Mesendoderm (in vitro differentiated cells): ENCODE data around the gene ALDH1L2.

Experiments used
- DNase-seq: peaks from one replicate; pipeline ENCODE4 v3.0.0; 2013
- H2AK5ac ChIP-seq: 2 replicates; pipeline ENCODE4 v1.6.1; 2013; ENCODE audit warnings: low read length, inconsistent platforms
- H2BK120ac ChIP-seq: 2 replicates; pipeline ENCODE4 v1.6.1; 2013; ENCODE audit warnings: low read depth, mild to moderate bottlenecking, low read length, moderate library complexity, mixed read lengths
- H2BK15ac ChIP-seq: replicated peaks from 2 replicates; pipeline ENCODE4 v1.6.1; 2013; ENCODE audit warnings: low read depth, mild to moderate bottlenecking, moderate library complexity
- H2BK5ac ChIP-seq: 2 replicates; pipeline ENCODE4 v1.6.1; 2013; ENCODE audit warnings: low read length, inconsistent platforms
- H3K18ac ChIP-seq: 2 replicates; pipeline ENCODE4 v1.6.1; 2013; ENCODE audit warnings: mild to moderate bottlenecking, low read length, mixed read lengths
- H3K23ac ChIP-seq: one replicate; pipeline ENCODE4 v1.6.1; 2013; ENCODE audit warnings: low read length
- H3K27ac ChIP-seq: 2 replicates; pipeline ENCODE4 v1.5.1; 2013; ENCODE audit warnings: low read depth, mild to moderate bottlenecking, inconsistent platforms, low read length, moderate library complexity
- H3K27me3 ChIP-seq: 2 replicates; pipeline ENCODE4 v1.6.1; 2013; ENCODE audit warnings: low read length, control low read depth, mild to moderate bottlenecking, inconsistent platforms; ENCODE audit not compliant: insufficient read depth, poor library complexity
- H3K36me3 ChIP-seq: 2 replicates; pipeline ENCODE4 v1.6.1; 2013; ENCODE audit warnings: low read length, inconsistent platforms; ENCODE audit not compliant: control insufficient read depth, insufficient read depth
- H3K4ac ChIP-seq: one replicate; pipeline ENCODE4 v1.6.1; 2013; ENCODE audit warnings: low read depth, mild to moderate bottlenecking, low read length, moderate library complexity
- H3K4me1 ChIP-seq: 2 replicates; pipeline ENCODE4 v1.6.1; 2013; ENCODE audit warnings: low read depth, low read length, inconsistent platforms; ENCODE audit not compliant: control insufficient read depth
- H3K4me2 ChIP-seq: 2 replicates; pipeline ENCODE4 v1.6.1; 2013; ENCODE audit warnings: low read length
- H3K4me3 ChIP-seq: 2 replicates; pipeline ENCODE4 v1.5.1; 2013; ENCODE audit warnings: mild to moderate bottlenecking, low read length
- H3K56ac ChIP-seq: one replicate; pipeline ENCODE4 v1.6.1; 2013; ENCODE audit warnings: low read length
- H3K79me1 ChIP-seq: 2 replicates; pipeline ENCODE4 v1.6.1; 2013; ENCODE audit warnings: low read length, inconsistent platforms
- H3K79me2 ChIP-seq: 2 replicates; pipeline ENCODE4 v1.6.1; 2013; ENCODE audit warnings: mild to moderate bottlenecking, low read length; ENCODE audit not compliant: control insufficient read depth, insufficient read depth
- H3K9ac ChIP-seq: 2 replicates; pipeline ENCODE4 v1.6.1; 2013; ENCODE audit warnings: low read length, inconsistent platforms
- H4K5ac ChIP-seq: one replicate; pipeline ENCODE4 v1.6.1; 2013; ENCODE audit warnings: low read length
- H4K8ac ChIP-seq: one replicate; pipeline ENCODE4 v1.6.1; 2013; ENCODE audit warnings: low read depth, mild to moderate bottlenecking, control low read depth, low read length, moderate library complexity
- WGBS: extraction: QIAGEN DNeasy Blood & Tissue Kit; methylation state at CpG from one replicate; pipeline ENCODE4 v1.1.7; 2013; ENCODE audit warnings: low lambda C conversion rate, missing lambda C conversion rate; ENCODE audit not compliant: insufficient coverage; ENCODE audit errors: extremely low coverage; 5-methylcytosine and 5-hydroxymethylcytosine counted together

The ALDH1L2 gene

GRCh38 chr12:105109465-105110212 lies 25.4 kb upstream of the ALDH1L2 start:
- Histone ChIP-seq H3K79me2 (peaks cover 23% of the 10 kb centered on the region), H3K36me3 (no peaks in the 10 kb centered on the region), H3K23ac (no peak overlapping the region), H3K4me1 (peaks cover 3% of the 10 kb centered on the region), H3K27ac (no peak overlapping the region), H3K18ac (no peak overlapping the region), H3K56ac (no peak overlapping the region), H2BK15ac (no peak overlapping the region), H3K4me2 (peak overlapping the region; percentile 8), H2BK120ac (no peak overlapping the region), H3K9ac (peak overlapping the region; percentile 18), H4K5ac (no peak overlapping the region), H3K4ac (no peak overlapping the region), H2BK5ac (no peak overlapping the region), H3K4me3 (no peak overlapping the region), H3K27me3 (no peaks in the 10 kb centered on the region), H4K8ac (no peak overlapping the region), H2AK5ac (no peak overlapping the region), H3K79me1 (peaks cover 4% of the 10 kb centered on the region)
- WGBS, result no CpG with 5 or more reads among the region's 13 CpGs
- no peak for DNase-seq

DNA sequence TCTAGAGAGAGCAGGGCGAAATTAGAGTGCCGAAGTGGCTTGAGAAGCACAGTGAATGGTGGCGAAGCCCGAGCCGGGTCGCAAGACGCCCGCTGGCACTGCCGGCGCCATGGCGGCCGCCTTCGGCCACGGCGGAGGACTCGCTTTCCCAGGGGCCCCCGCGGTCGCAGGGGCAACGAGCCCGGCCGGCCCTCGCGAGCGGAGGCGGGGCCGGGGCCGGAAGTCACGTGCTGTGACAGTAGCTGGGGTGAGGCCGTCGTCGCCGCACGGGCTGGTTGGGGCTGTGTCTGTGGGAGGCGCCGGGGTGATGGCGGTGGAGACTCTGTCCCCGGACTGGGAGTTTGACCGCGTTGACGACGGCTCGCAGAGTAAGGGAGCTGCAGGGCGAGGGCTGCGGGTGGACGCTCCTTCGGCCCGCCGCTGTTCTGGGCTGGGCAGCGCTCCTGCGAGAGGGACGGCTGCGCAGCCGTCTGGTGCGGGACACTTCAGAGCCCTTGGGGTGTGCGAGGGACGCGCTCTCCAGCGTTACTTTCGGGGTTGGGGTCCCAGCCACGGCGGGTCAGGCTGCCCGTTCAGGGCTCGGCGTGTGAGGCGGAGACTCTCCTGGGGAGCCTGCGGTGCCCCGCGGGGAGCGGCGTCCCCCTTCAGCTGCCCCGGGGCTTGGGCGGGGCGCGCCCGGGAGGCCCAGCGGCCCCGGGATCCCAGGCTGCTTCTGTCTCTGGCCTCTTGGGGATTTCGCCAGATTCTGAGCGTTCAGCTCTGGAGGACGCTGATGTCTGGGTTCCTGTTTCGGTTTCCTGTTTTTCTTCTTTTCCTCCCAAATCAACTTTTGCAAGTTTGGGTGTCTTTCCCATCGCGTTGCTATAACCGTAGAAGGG lies 23.5 kb upstream of the ALDH1L2 start, which contains the start of gene WASHC4:
TSS of gene WASHC4 (plus strand) at position 238 of the 878 bp plus-strand sequence. CDS start at position 308, 70 bp downstream.
- peak within 1 kb of the TSS; percentile 63 for H3K4ac ChIP-seq
- H3K4me1 ChIP-seq, result peaks cover 3% of the 10 kb centered on the region
- no peaks in the 10 kb centered on the region for H3K27me3 ChIP-seq
- peak within 1 kb of the TSS; percentile 83 for H3K4me2 ChIP-seq
- peak within 1 kb of the TSS; percentile 45 for H3K27ac ChIP-seq
- no peak within 1 kb of the TSS for H4K5ac ChIP-seq
- H3K4me3 ChIP-seq, result peak within 1 kb of the TSS; percentile 92
- peak within 1 kb of the TSS; percentile 84 for H2BK5ac ChIP-seq
- H3K79me1 ChIP-seq, result peaks cover 4% of the 10 kb centered on the region
- no peak within 1 kb of the TSS for H2BK120ac ChIP-seq
- peak within 1 kb of the TSS; percentile 99 for H3K56ac ChIP-seq
- H2BK15ac ChIP-seq, result no peak within 1 kb of the TSS
- no peak within 1 kb of the TSS for H2AK5ac ChIP-seq
- no peak within 1 kb of the TSS for H4K8ac ChIP-seq
- peak within 1 kb of the TSS; percentile 96 for H3K9ac ChIP-seq
- H3K79me2 ChIP-seq, result peaks cover 22% of the 10 kb centered on the region
- H3K36me3 ChIP-seq, result no peaks in the 10 kb centered on the region
- WGBS, result no CpG with 5 or more reads among the region's 85 CpGs
- peak within 1 kb of the TSS; percentile 48 for H3K23ac ChIP-seq
- H3K18ac ChIP-seq, result peak within 1 kb of the TSS; percentile 97
- peak; percentile 97 for DNase-seq

DNA sequence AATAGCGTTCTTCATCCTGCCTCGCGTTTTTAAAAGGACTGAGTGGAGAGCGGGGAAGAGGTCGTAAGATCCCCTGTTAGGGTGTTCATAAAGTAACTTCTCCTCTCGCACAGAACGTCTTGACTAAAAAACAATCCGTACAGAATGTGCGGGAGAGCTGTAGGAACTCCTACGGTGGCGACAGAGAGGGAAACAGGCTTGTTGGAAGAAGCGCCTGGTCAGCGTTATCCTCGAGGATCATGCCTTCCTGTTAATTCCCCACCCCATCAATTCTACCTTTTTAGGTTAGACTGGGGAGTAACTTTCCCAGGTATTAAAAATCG lies 22.9 kb upstream of the ALDH1L2 start:
- Histone ChIP-seq H2BK120ac (no peak overlapping the region), H2BK5ac (no peak overlapping the region), H3K79me2 (peaks cover 19% of the 10 kb centered on the region), H3K36me3 (no peaks in the 10 kb centered on the region), H3K4me1 (peaks cover 3% of the 10 kb centered on the region), H3K4me3 (peak overlapping the region; percentile 30), H3K9ac (peak overlapping the region; percentile 59), H3K27ac (no peak overlapping the region), H2AK5ac (no peak overlapping the region), H3K23ac (no peak overlapping the region), H3K4me2 (peak overlapping the region; percentile 53), H3K79me1 (peaks cover 2% of the 10 kb centered on the region), H3K4ac (peak overlapping the region; percentile 57), H4K8ac (no peak overlapping the region), H3K27me3 (no peaks in the 10 kb centered on the region), H2BK15ac (no peak overlapping the region), H4K5ac (no peak overlapping the region), H3K56ac (peak overlapping the region; percentile 82), H3K18ac (peak overlapping the region; percentile 97)
- no CpG with 5 or more reads among the region's 15 CpGs for WGBS
- DNase-seq, result no peak

DNA sequence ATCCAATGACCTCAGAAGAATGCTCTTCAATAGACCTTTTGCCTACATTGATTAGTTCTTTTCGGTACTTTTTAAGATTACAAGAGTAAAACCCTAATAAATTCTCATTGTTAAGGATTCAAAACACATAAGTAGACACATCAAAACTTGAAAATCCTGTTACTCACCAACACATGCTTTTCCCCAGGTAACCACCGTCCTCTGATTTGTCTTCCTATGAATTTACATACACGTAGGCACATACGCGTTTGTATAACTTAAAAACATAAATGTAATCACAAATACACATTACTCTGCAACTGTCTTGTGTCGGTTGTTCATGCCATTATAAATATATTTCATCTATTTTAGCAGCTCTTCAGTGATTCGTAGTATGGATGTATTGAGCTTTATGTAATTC lies 22.4 kb upstream of the ALDH1L2 start:
- Histone ChIP-seq H2BK15ac (no peak overlapping the region), H2AK5ac (no peak overlapping the region), H2BK5ac (no peak overlapping the region), H2BK120ac (no peak overlapping the region), H3K4me3 (no peak overlapping the region), H4K8ac (no peak overlapping the region), H3K27me3 (no peaks in the 10 kb centered on the region), H3K4me1 (peaks cover 3% of the 10 kb centered on the region), H3K23ac (no peak overlapping the region), H3K18ac (no peak overlapping the region), H3K27ac (no peak overlapping the region), H3K4me2 (no peak overlapping the region), H3K36me3 (no peaks in the 10 kb centered on the region), H4K5ac (no peak overlapping the region), H3K79me1 (no peaks in the 10 kb centered on the region), H3K56ac (no peak overlapping the region), H3K79me2 (peaks cover 17% of the 10 kb centered on the region), H3K9ac (no peak overlapping the region), H3K4ac (no peak overlapping the region)
- WGBS, result no CpG with 5 or more reads among the region's 7 CpGs
- no peak for DNase-seq

GRCh38 chr12:105104762-105105161 lies 20.5 kb upstream of the ALDH1L2 start:
- Histone ChIP-seq H3K4ac (no peak overlapping the region), H3K27me3 (no peaks in the 10 kb centered on the region), H2BK120ac (no peak overlapping the region), H3K9ac (no peak overlapping the region), H2BK5ac (no peak overlapping the region), H4K5ac (no peak overlapping the region), H3K56ac (no peak overlapping the region), H3K36me3 (no peaks in the 10 kb centered on the region), H2AK5ac (no peak overlapping the region), H3K4me2 (no peak overlapping the region), H3K27ac (no peak overlapping the region), H4K8ac (no peak overlapping the region), H3K23ac (no peak overlapping the region), H3K79me1 (no peaks in the 10 kb centered on the region), H3K4me3 (no peak overlapping the region), H3K4me1 (peaks cover 2% of the 10 kb centered on the region), H2BK15ac (no peak overlapping the region), H3K18ac (no peak overlapping the region), H3K79me2 (peaks cover 15% of the 10 kb centered on the region)
- DNase-seq, result no peak
- whole genome bisulfite sequencing, result no CpG with 5 or more reads among the region's 1 CpG
